ENCODE results near the gene HPN. TPM values are rescaled to one million over a fixed set of nuclear protein-coding genes. Genes with fewer than 3 reads are reported as not detected.

Gene HPN
- total and polyA plus RNA-seq, 10 of the 15 experiments (the other 5 are each of a cell fraction or from before 2014, with no cell fraction given), result 0.21 to 0.35 TPM; not detected in 8

GRCh38 chr19:35051796-35052195, 10.3 kb downstream of the HPN start:
- intact Hi-C loops (cut with micrococcal nuclease; ENCODE audit: unreplicated experiment), result no loop called here
- H4K20me1 ChIP-seq (ENCODE audit: control insufficient read depth, insufficient read depth), result no peaks in the 10 kb centered on the region
- ATAC-seq, result no peak
- H3K9me3 ChIP-seq (replicated peaks; ENCODE audit: control insufficient read depth, insufficient read depth, low read length), result no peaks in the 10 kb centered on the region
- H3K4me2 ChIP-seq (ENCODE audit: control insufficient read depth, insufficient read depth), result no peak overlapping the region
- DNase-seq (ENCODE audit: low read depth, low spot score), result no peak
- POLR2A ChIA-PET, result no interaction called here
- RAD21 ChIA-PET (ENCODE audit: unreplicated experiment), result no interaction called here
- H3K4me1 ChIP-seq (ENCODE audit: control insufficient read depth, insufficient read depth, low read length), result no peaks in the 10 kb centered on the region
- 22% methylated on average over 5 of the region's 5 CpGs for WGBS (ENCODE audit: insufficient coverage, insufficient replicate concordance, low lambda C conversion rate, missing lambda C conversion rate)
- CTCF ChIA-PET, result interaction anchor here (0.9 to 1.5 kb wide), 2 partner anchors 15 to 40 kb away, joined by 4 read pairs; no protein-coding TSS in a partner anchor
- H3K79me2 ChIP-seq (ENCODE audit: control insufficient read depth, insufficient read depth, low read length), result no peaks in the 10 kb centered on the region
- no peak overlapping the region for H3K9ac ChIP-seq (ENCODE audit: control insufficient read depth, insufficient read depth, low read length)
- H3K4me3 ChIP-seq, result no peak overlapping the region
- no peaks in the 10 kb centered on the region; a peak in 1 of 4 replicates for H3K27me3 ChIP-seq (replicated peaks in 1 of 2; ENCODE audit: control insufficient read depth in 2 of 2, insufficient read depth in 2 of 2, low read length in 1 of 2)
- no peaks in the 10 kb centered on the region for H3K36me3 ChIP-seq (ENCODE audit: control insufficient read depth in 2 of 2, insufficient read depth in 2 of 2, low read length in 1 of 2)
- FAIRE-seq, result no peak
- no peak overlapping the region for H3K27ac ChIP-seq (ENCODE audit: control insufficient read depth, insufficient read depth)
- no TSS peak for BruUV-seq (replicated peaks)
- SMC1A ChIA-PET (ENCODE audit: uncharacterized antibody, unreplicated experiment), result interaction anchor here (0.6 kb wide), 1 partner anchor 10 kb away, joined by 3 read pairs; no protein-coding TSS in a partner anchor
- no peak overlapping the region for H2AFZ ChIP-seq (ENCODE audit: control insufficient read depth, low read depth, low read length)
- TF ChIP-seq, protein P1, sequence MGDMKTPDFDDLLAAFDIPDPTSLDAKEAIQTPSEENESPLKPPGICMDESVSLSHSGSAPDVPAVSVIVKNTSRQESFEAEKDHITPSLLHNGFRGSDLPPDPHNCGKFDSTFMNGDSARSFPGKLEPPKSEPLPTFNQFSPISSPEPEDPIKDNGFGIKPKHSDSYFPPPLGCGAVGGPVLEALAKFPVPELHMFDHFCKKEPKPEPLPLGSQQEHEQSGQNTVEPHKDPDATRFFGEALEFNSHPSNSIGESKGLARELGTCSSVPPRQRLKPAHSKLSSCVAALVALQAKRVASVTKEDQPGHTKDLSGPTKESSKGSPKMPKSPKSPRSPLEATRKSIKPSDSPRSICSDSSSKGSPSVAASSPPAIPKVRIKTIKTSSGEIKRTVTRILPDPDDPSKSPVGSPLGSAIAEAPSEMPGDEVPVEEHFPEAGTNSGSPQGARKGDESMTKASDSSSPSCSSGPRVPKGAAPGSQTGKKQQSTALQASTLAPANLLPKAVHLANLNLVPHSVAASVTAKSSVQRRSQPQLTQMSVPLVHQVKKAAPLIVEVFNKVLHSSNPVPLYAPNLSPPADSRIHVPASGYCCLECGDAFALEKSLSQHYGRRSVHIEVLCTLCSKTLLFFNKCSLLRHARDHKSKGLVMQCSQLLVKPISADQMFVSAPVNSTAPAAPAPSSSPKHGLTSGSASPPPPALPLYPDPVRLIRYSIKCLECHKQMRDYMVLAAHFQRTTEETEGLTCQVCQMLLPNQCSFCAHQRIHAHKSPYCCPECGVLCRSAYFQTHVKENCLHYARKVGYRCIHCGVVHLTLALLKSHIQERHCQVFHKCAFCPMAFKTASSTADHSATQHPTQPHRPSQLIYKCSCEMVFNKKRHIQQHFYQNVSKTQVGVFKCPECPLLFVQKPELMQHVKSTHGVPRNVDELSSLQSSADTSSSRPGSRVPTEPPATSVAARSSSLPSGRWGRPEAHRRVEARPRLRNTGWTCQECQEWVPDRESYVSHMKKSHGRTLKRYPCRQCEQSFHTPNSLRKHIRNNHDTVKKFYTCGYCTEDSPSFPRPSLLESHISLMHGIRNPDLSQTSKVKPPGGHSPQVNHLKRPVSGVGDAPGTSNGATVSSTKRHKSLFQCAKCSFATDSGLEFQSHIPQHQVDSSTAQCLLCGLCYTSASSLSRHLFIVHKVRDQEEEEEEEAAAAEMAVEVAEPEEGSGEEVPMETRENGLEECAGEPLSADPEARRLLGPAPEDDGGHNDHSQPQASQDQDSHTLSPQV (IDR thresholded peaks at IDR 0.05), result no peak
- TF ChIP-seq ZNF217 (IDR thresholded peaks at IDR 0.05), result no peak
- in situ Hi-C loops (cut with MboI), result no loop called here
